NT2/D1 (cell line): ENCODE measurements around the gene DYNLRB1.

Experiments
- SUZ12 ChIP-seq: IDR thresholded peaks from 2 replicates; pipeline ENCODE4 v1.6.1; 2011; ENCODE audit not compliant: insufficient read length, insufficient read depth; ENCODE audit errors: extremely low read depth
- YY1 ChIP-seq: IDR thresholded peaks from 2 replicates; pipeline ENCODE4 v1.6.1; 2011; ENCODE audit not compliant: insufficient read length, insufficient read depth
- ZNF274 ChIP-seq: IDR thresholded peaks from 2 replicates; pipeline ENCODE4 v1.6.1; 2011; ENCODE audit warnings: mild to moderate bottlenecking, low read depth, low read length

GRCh38 chr20:34583544-34583943 is 67.3 kb downstream of the DYNLRB1 start:
- TF ChIP-seq YY1 (no peak), ZNF274 (no peak), SUZ12 (no peak)
